ENCODE data around the gene ALDOC.
A peak's percentile ranks its signal among the peaks of the same experiment; 100 is the strongest.

The ALDOC gene

GRCh38 chr17:28555022-28555421 lies 21.7 kb downstream of the ALDOC start:
- TF ChIP-seq, protein P1, sequence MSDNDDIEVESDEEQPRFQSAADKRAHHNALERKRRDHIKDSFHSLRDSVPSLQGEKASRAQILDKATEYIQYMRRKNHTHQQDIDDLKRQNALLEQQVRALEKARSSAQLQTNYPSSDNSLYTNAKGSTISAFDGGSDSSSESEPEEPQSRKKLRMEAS (IDR thresholded peaks at IDR 0.05): no peak
- no peak for TF ChIP-seq YY1 (IDR thresholded peaks at IDR 0.05; ENCODE audit: low read depth)
- no peak for TF ChIP-seq TCF12 (IDR thresholded peaks at IDR 0.05; ENCODE audit: low read depth)
- TF ChIP-seq RAD21 (IDR thresholded peaks at IDR 0.05; ENCODE audit: low read depth): no peak
- no peak for TF ChIP-seq ZBTB7A (IDR thresholded peaks at IDR 0.05; ENCODE audit: low read depth)
- no peak for TF ChIP-seq TEAD4 (IDR thresholded peaks at IDR 0.05)
- no peak for TF ChIP-seq EP300 (IDR thresholded peaks at IDR 0.05; ENCODE audit: borderline replicate concordance)
- TF ChIP-seq TAF1 (IDR thresholded peaks at IDR 0.05; ENCODE audit: low read depth): no peak
- no peak for TF ChIP-seq NFIC (IDR thresholded peaks at IDR 0.05)
- no peak for TF ChIP-seq CREB1 (IDR thresholded peaks at IDR 0.05; ENCODE audit: low read depth)
- TF ChIP-seq, protein P2, sequence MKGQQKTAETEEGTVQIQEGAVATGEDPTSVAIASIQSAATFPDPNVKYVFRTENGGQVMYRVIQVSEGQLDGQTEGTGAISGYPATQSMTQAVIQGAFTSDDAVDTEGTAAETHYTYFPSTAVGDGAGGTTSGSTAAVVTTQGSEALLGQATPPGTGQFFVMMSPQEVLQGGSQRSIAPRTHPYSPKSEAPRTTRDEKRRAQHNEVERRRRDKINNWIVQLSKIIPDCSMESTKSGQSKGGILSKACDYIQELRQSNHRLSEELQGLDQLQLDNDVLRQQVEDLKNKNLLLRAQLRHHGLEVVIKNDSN (IDR thresholded peaks at IDR 0.05): no peak
- TF ChIP-seq FOXM1 (IDR thresholded peaks at IDR 0.05; ENCODE audit: borderline replicate concordance, low read depth): no peak

DNA sequence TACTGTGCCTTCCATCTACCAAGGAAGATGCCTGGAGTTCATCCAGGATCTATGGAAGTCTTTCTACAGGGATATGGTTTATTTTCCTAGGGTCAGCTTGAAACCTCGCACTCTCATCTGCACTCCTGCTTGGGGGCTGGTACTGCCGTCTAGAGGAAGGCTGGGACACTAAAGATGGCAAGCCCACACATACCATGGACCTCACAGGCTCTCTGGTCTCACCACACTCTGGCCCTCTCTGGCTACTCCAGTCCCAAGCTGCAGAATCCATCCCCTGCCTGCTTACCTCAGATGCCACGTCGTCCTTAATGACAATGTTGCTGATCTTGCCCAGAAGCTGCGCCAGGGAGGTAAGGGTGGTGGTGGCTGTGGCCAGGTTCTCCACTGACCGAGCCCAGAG lies 22.1 kb downstream of the ALDOC start:
- TF ChIP-seq RAD21 (IDR thresholded peaks at IDR 0.05; ENCODE audit: low read depth) (no peak), YY1 (IDR thresholded peaks at IDR 0.05; ENCODE audit: low read depth) (no peak), TCF12 (IDR thresholded peaks at IDR 0.05; ENCODE audit: low read depth) (no peak), EP300 (IDR thresholded peaks at IDR 0.05; ENCODE audit: borderline replicate concordance) (no peak), FOXM1 (IDR thresholded peaks at IDR 0.05; ENCODE audit: borderline replicate concordance, low read depth) (no peak), CREB1 (IDR thresholded peaks at IDR 0.05; ENCODE audit: low read depth) (no peak), REST (IDR thresholded peaks at IDR 0.05; ENCODE audit: low read depth) (no peak), NFIC (IDR thresholded peaks at IDR 0.05) (no peak), TAF1 (IDR thresholded peaks at IDR 0.05; ENCODE audit: low read depth) (no peak), CEBPB (IDR thresholded peaks at IDR 0.05) (no peak), ZBTB7A (IDR thresholded peaks at IDR 0.05; ENCODE audit: low read depth) (no peak), EGR1 (IDR thresholded peaks at IDR 0.05) (no peak), TEAD4 (IDR thresholded peaks at IDR 0.05) (no peak)
- TF ChIP-seq, protein P1 (IDR thresholded peaks at IDR 0.05): no peak
- TF ChIP-seq, protein P2 (IDR thresholded peaks at IDR 0.05): no peak

DNA sequence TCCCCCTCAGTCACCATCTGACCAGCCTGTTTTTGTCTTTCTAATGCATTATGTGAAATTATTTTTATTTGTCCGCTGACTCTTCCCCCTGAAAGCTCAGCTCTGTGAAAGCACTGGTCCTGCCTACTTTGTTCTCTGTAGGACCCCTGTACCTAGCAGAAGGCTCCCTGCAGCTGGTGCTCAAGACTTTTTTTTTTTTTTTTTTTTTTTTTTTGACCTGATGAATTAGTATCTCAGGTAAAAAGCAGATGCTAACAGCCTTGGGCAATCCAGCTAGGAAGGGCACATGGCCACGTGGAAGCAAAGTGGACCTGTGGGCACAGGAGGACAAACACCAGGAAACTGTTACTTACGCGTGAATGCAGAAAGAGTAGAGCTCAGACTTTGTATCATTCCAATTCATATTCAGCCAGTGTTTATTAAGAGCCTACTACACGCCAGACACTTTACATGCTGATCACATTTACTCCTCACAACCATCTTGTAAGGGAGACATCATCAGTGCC lies 23.6 kb downstream of the ALDOC start:
- TF ChIP-seq FOXM1 (IDR thresholded peaks at IDR 0.05; ENCODE audit: borderline replicate concordance, low read depth) (no peak), NFIC (IDR thresholded peaks at IDR 0.05) (no peak), TAF1 (IDR thresholded peaks at IDR 0.05; ENCODE audit: low read depth) (no peak), EGR1 (IDR thresholded peaks at IDR 0.05) (no peak), RAD21 (IDR thresholded peaks at IDR 0.05; ENCODE audit: low read depth) (no peak), ZBTB7A (IDR thresholded peaks at IDR 0.05; ENCODE audit: low read depth) (no peak)

- no peak for TF ChIP-seq RAD21 (IDR thresholded peaks at IDR 0.05; ENCODE audit: low read depth)
- TF ChIP-seq TAF1 (IDR thresholded peaks at IDR 0.05; ENCODE audit: low read depth): peak; percentile 55; the same call in 1 of the 2 replicates
- no peak for TF ChIP-seq FOXM1 (IDR thresholded peaks at IDR 0.05; ENCODE audit: borderline replicate concordance, low read depth)
- TF ChIP-seq REST (IDR thresholded peaks at IDR 0.05; ENCODE audit: low read depth): no peak
Measured at GRCh38 chr17:28552176-28552999, 24.3 kb downstream of the ALDOC start, which contains the start of gene UNC119. UNC119 (minus strand) TSS chr17:28552624; CDS start chr17:28552557, 67 bp downstream.

- TF ChIP-seq TEAD4 (IDR thresholded peaks at IDR 0.05) (no peak), FOXM1 (IDR thresholded peaks at IDR 0.05; ENCODE audit: borderline replicate concordance, low read depth) (no peak), ZBTB7A (IDR thresholded peaks at IDR 0.05; ENCODE audit: low read depth) (no peak), CEBPB (IDR thresholded peaks at IDR 0.05) (no peak), EP300 (IDR thresholded peaks at IDR 0.05; ENCODE audit: borderline replicate concordance) (no peak), REST (IDR thresholded peaks at IDR 0.05; ENCODE audit: low read depth) (no peak), TAF1 (IDR thresholded peaks at IDR 0.05; ENCODE audit: low read depth) (no peak), EGR1 (IDR thresholded peaks at IDR 0.05) (no peak), TCF12 (IDR thresholded peaks at IDR 0.05; ENCODE audit: low read depth) (no peak), NFIC (IDR thresholded peaks at IDR 0.05) (no peak), RAD21 (IDR thresholded peaks at IDR 0.05; ENCODE audit: low read depth) (no peak), CREB1 (IDR thresholded peaks at IDR 0.05; ENCODE audit: low read depth) (no peak), YY1 (IDR thresholded peaks at IDR 0.05; ENCODE audit: low read depth) (no peak)
- TF ChIP-seq, protein P1 (IDR thresholded peaks at IDR 0.05): no peak
- TF ChIP-seq, protein P2 (IDR thresholded peaks at IDR 0.05): no peak
Measured at GRCh38 chr17:28551421-28552175, 25.1 kb downstream of the ALDOC start.
